Right lobe of liver (tissue), 4 donors: ENCODE data around the gene FANCG.

ENCODE experiments used
- CTCF ChIP-seq, 4 donors: fragments of 200-600 bp in 3 of 4; fragments of 450-650 bp in 1 of 4; IDR thresholded peaks; one replicate each; pipeline versions ENCODE4 v1.5.1 to v1.8.0; 2016 to 2022; ENCODE audit warnings: antibody characterized with exemption in 4 of 4, mild to moderate bottlenecking in 2 of 4
- POLR2A ChIP-seq: fragments of 450-650 bp; IDR thresholded peaks from one replicate; pipeline ENCODE4 v1.6.1; 2017; ENCODE audit warnings: antibody characterized with exemption, mild to moderate bottlenecking
- donor health status: DM: no; HTN: no; CAD: no.
- donor health status: DM: no; HTN: no; CAD: no.
- donor health status: DM: no; HTN: yes; CAD: no.

- TF ChIP-seq CTCF (IDR thresholded peaks at IDR 0.05): no peak
- no peak for TF ChIP-seq POLR2A
These were observed 25.4 kb upstream of the FANCG start for GRCh38 chr9:35105126-35105525.
